Osteocyte (in vitro differentiated cells): Measurements from ENCODE around the gene DUSP2. TPM values are rescaled to one million over a fixed set of nuclear protein-coding genes. Genes with fewer than 3 reads are reported as not detected.

Source experiments
- DNase-seq: peaks from one replicate; pipeline ENCODE4 v3.0.0; 2021; ENCODE audit warnings: mixed read lengths; ENCODE audit not compliant: unreplicated experiment; ENCODE audit errors: extremely low spot score
- H3K27ac Mint-ChIP-seq: one replicate; pipeline ENCODE4 v1.8.0; 2021; ENCODE audit warnings: mild to moderate bottlenecking, mixed read lengths; ENCODE audit not compliant: unreplicated experiment
- H3K27me3 Mint-ChIP-seq: one replicate; pipeline ENCODE4 v1.8.0; 2021; ENCODE audit warnings: mixed read lengths; ENCODE audit not compliant: unreplicated experiment
- H3K36me3 Mint-ChIP-seq: one replicate; pipeline ENCODE4 v1.8.0; 2021; ENCODE audit warnings: mixed read lengths; ENCODE audit not compliant: unreplicated experiment
- H3K4me1 Mint-ChIP-seq: one replicate; pipeline ENCODE4 v1.8.0; 2021; ENCODE audit warnings: mixed read lengths; ENCODE audit not compliant: unreplicated experiment
- H3K4me3 Mint-ChIP-seq: one replicate; pipeline ENCODE4 v1.8.0; 2021; ENCODE audit warnings: mild to moderate bottlenecking, moderate library complexity, mixed read lengths; ENCODE audit not compliant: unreplicated experiment
- H3K9me3 Mint-ChIP-seq: one replicate; pipeline ENCODE4 v1.8.0; 2021; ENCODE audit warnings: mixed read lengths; ENCODE audit not compliant: unreplicated experiment
- total RNA-seq: library from RNA; stranded (reverse); gene quantifications from 2 replicates; pipeline ENCODE4 v1.2.1, GENCODE V29; 2021
- TF ChIP-seq, protein P1 (sequence below): fragments of 200-600 bp; sonication (generic); IDR thresholded peaks from 2 replicates; pipeline ENCODE4 v1.5.0; 2021; ENCODE audit warnings: antibody characterized with exemption, mild to moderate bottlenecking, moderate library complexity

DUSP2 gene
- total RNA-seq, 1 donor from 2014 or later, result 0.78 TPM

DNA sequence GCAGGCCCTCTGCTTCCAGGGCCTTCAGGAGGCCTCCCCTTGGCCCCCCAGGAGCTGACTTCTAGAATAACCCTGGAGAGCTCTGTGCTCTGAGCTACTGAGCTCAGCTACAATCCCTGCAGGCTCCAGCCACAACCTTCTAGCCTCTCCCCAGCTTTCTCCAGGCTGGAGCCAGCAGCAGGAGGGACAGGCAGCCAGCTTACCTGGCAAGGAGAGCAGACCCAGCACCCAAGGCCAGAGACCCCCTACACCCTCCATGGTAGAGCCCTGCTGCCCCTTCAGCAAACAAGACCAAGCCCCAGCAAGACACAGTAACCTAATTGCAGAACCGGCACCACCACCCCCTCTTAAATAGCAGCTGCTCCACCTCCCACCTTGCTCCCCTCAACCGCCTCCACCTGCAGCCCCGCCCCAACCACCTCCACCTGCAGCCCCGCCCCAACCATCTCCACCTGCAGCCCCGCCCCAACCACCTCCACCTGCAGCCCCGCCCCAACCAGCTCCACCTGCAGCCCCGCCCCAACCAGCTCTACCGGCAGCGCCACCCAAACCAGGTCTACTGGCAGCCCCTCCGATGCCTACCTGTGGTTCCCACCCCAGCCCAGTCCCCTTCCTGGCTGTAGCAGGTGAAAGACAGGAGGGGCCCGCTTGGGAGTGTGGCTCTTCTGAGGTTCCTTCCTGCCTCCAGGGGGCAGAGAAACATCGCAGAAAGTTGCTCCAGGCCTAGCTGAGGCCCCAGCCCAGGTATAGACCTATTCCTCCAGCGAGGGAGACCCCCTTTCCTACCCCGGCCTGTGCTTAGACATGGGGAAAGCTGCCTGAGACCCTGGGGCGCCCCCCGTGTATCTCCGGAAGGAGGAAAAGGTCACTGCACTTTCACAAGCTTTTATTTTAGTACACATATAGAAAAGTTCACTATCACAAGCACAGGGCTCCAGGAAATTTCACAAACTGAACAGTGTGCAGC, 6.8 kb downstream of the DUSP2 start, which contains the start of gene ASTL:
Gene ASTL, minus strand, starts transcription at position 324 of the 967 bp plus-strand sequence. Its CDS starts 66 bp downstream, at position 258.
- Mint-ChIP-seq H3K27me3 (peaks cover 18% of the 10 kb centered on the region), H3K9me3 (no peaks in the 10 kb centered on the region), H3K36me3 (no peaks in the 10 kb centered on the region), H3K27ac (no peak within 1 kb of the TSS), H3K4me1 (no peaks in the 10 kb centered on the region), H3K4me3 (no peak within 1 kb of the TSS)
- TF ChIP-seq, protein P1, sequence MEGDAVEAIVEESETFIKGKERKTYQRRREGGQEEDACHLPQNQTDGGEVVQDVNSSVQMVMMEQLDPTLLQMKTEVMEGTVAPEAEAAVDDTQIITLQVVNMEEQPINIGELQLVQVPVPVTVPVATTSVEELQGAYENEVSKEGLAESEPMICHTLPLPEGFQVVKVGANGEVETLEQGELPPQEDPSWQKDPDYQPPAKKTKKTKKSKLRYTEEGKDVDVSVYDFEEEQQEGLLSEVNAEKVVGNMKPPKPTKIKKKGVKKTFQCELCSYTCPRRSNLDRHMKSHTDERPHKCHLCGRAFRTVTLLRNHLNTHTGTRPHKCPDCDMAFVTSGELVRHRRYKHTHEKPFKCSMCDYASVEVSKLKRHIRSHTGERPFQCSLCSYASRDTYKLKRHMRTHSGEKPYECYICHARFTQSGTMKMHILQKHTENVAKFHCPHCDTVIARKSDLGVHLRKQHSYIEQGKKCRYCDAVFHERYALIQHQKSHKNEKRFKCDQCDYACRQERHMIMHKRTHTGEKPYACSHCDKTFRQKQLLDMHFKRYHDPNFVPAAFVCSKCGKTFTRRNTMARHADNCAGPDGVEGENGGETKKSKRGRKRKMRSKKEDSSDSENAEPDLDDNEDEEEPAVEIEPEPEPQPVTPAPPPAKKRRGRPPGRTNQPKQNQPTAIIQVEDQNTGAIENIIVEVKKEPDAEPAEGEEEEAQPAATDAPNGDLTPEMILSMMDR, result peak; percentile 59
- no peak for DNase-seq

DNA sequence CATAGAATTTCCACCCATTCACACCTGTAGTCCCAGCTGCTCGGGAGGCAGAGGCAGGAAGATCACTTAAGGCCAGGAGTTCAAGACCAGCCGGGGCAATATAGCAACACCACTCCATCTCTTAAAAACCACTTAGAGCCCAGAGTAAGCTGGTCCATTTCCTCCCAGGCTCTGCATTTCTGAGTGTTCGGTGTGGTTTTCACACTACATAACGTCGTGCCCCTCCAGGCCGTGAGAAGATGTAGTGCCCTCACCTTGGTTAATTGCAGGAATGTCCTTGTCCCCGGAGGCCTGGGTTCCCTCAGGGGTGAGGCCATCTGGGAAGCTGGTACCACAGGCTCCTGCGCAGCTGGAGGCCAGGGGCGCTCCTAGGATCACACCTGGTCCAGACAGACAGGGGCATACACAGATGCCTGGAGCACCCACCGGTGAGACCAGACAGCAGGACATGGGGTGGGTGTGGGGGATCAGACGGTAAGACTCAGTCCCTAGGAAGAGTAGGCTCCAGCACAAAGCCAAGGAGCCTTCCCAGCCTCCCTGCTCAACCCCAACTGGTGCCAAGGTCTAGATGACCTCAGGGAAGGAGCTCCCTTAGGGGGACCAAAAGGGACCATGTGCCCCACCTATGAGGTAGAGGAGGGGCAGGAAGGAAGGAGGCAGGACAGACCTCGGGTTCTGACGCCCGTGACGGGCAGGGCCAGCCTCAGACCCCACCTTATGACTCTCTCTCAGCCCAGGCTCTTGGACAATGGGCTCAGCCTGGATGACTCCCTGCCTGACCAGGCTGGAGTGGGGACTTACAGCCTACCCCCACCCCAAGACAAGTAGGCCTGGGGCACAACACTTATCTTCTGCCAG, 7.7 kb downstream of the DUSP2 start:
- DNase-seq, result no peak
- Mint-ChIP-seq H3K4me3 (no peak overlapping the region), H3K27me3 (peaks cover 25% of the 10 kb centered on the region), H3K36me3 (no peaks in the 10 kb centered on the region), H3K27ac (no peak overlapping the region), H3K9me3 (no peaks in the 10 kb centered on the region), H3K4me1 (no peaks in the 10 kb centered on the region)
- TF ChIP-seq, protein P1, result no peak

DNA sequence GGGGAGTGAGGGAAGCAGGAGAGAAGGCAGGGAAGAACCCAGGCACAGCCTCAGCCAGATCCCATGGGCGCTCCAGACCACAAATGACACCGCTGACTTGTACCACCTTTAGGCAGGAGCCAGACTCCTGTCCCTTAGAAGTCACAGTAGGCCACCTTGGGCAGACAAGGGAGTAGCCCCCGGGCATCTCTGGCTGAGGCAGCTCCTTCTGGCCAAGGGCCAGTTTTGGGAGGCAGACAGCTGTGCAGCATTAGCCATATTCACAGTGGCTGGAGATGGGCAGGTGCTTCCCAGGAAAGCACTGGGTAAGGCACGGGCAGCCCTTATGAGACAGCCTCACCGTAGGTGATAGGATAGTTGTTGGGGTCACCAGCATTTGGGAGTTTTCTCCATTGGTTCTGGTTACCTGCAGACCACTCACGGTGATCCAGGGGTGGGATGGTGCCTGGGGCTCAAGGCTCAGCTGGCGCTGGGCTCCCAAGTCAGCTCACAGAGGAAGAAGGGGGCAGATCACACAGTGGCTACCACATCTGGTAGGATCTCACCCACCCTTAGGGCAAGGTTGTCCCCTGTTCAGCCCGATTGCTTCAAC, 9.0 kb downstream of the DUSP2 start:
- Mint-ChIP-seq H3K27me3 (peaks cover 34% of the 10 kb centered on the region), H3K27ac (no peak overlapping the region), H3K9me3 (no peaks in the 10 kb centered on the region), H3K4me1 (no peaks in the 10 kb centered on the region), H3K4me3 (no peak overlapping the region), H3K36me3 (no peaks in the 10 kb centered on the region)
- no peak for DNase-seq
- TF ChIP-seq, protein P1, result no peak

DNA sequence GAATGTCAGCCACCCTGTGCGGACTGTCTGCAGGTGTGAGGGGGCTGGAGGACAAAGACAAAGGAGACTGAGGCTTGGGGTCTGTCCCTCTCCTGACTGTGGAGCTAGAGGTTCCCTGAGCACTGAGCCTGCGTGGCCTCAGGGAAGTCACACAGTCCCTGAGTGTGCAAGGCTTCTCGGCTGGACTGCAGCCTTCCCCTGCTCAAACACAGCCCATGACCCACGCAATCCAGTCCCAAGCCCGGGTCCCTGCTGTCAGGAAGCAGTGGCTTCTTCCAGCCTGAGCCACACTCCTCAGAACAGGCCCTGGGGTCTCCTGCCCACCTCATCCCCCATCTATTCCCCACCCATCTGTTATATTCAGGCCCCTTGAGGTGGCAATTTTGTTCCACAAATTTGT, 9.6 kb downstream of the DUSP2 start:
- no peak for DNase-seq
- Mint-ChIP-seq H3K4me1 (no peaks in the 10 kb centered on the region), H3K36me3 (no peaks in the 10 kb centered on the region), H3K27me3 (peaks cover 40% of the 10 kb centered on the region), H3K9me3 (no peaks in the 10 kb centered on the region), H3K4me3 (no peak overlapping the region), H3K27ac (no peak overlapping the region)
- TF ChIP-seq, protein P1, result no peak
